Upper lobe of right lung (tissue), 1 donor: ENCODE data around the gene ZCCHC24. TPM values are rescaled to one million over a fixed set of nuclear protein-coding genes. Genes with fewer than 3 reads are reported as not detected.

Experiments used
- ATAC-seq: fragments of 200-7000 bp; cut with Tn5 transposase; one replicate; pipeline ENCODE4 v1.9.1; 2020; ENCODE audit warnings: mild to moderate bottlenecking, moderate library complexity
- DNase-seq: peaks from one replicate; pipeline ENCODE4 v3.0.0-alpha.2; 2020
- H3K27ac ChIP-seq: fragments of 200-600 bp; one replicate; pipeline ENCODE4 v1.8.0; 2022
- H3K27me3 ChIP-seq: fragments of 200-600 bp; one replicate; pipeline ENCODE4 v1.8.0; 2022; ENCODE audit warnings: mild to moderate bottlenecking
- H3K36me3 ChIP-seq: fragments of 200-600 bp; one replicate; pipeline ENCODE4 v1.8.0; 2022
- H3K4me1 ChIP-seq: fragments of 200-600 bp; one replicate; pipeline ENCODE4 v1.8.0; 2022
- H3K4me3 ChIP-seq: fragments of 200-600 bp; one replicate; pipeline ENCODE4 v1.8.0; 2022; ENCODE audit warnings: mild to moderate bottlenecking
- H3K9me3 ChIP-seq: fragments of 200-600 bp; one replicate; pipeline ENCODE4 v1.8.0; 2022
- intact Hi-C: fragments of 100-400 bp; cut with DNase I; formaldehyde crosslinking; loops from one replicate; pipeline ENCODE4 v1.11.0; 2022
- total RNA-seq: library from RNA; stranded (reverse); fragmentation: NEBNext Ultra II Directional; extraction: Animal tissue kit (Norgen Biotek cat#: 25700); gene quantifications from one replicate; pipeline ENCODE4 v1.2.1, GENCODE V29; 2021
- TF ChIP-seq, protein P1 (sequence below): fragments of 200-600 bp; IDR thresholded peaks from one replicate; pipeline ENCODE4 v1.8.0; 2022; ENCODE audit warnings: antibody characterized with exemption
- donor health status: DM: no; HTN: yes; CAD: no; lungs with severe emphysema.

Gene ZCCHC24
- total RNA-seq, 1 donor from 2014 or later, result 32.4 TPM

DNA sequence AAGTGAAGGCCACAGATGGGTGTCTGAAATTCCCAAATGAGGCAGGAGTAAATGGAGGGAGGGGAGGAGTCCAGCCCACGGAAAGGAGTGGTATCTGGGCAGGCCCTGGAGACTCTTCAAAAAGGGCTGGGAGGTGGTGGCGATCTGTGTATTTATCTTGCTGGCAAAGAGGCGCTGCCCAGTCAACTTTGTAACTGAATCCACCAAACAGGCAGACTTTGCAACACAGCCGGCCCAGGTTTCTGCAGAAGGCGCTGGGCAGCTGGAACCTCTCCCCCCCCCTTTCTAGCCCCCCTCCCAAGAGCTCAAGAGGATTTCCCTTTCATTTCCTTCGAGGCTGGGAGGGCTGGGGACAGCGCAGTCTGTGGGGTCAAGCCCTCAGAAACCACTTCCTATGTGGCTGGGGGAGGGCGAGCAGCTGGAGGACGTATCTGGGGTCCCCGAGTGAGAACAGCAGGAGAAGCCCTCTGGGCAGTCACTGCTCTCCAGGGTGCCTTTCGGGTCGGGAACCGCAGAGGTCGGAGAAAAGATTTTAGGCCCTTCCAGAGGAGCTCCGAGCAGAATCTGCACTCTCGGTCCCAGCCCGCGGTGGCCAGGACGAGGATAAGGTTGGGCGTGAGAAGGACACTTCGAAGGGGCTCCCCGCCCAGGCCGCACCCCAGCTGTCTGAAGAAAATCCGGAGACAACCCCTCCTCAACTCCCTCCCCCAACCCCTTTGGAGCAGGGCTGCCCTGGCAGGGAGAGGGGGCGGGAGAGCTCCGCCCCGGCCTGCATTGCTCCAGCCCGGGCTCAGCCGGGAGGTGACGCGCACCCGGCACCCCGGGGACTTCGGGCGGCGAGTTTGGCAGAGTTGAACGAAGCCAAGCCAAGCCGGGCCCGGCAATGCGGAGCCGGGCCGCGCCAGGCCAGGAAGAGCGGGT is 965 bp downstream of the ZCCHC24 start:
- Histone ChIP-seq H3K27me3 (no peaks in the 10 kb centered on the region), H3K27ac (peak overlapping the region; percentile 88), H3K36me3 (no peaks in the 10 kb centered on the region), H3K4me3 (peak overlapping the region; percentile 86), H3K9me3 (no peaks in the 10 kb centered on the region), H3K4me1 (peaks cover 17% of the 10 kb centered on the region)
- DNase-seq, result peak; percentile 85
- intact Hi-C loops, result no loop called here
- TF ChIP-seq, protein P1, sequence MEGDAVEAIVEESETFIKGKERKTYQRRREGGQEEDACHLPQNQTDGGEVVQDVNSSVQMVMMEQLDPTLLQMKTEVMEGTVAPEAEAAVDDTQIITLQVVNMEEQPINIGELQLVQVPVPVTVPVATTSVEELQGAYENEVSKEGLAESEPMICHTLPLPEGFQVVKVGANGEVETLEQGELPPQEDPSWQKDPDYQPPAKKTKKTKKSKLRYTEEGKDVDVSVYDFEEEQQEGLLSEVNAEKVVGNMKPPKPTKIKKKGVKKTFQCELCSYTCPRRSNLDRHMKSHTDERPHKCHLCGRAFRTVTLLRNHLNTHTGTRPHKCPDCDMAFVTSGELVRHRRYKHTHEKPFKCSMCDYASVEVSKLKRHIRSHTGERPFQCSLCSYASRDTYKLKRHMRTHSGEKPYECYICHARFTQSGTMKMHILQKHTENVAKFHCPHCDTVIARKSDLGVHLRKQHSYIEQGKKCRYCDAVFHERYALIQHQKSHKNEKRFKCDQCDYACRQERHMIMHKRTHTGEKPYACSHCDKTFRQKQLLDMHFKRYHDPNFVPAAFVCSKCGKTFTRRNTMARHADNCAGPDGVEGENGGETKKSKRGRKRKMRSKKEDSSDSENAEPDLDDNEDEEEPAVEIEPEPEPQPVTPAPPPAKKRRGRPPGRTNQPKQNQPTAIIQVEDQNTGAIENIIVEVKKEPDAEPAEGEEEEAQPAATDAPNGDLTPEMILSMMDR, result no peak
- peak; percentile 53 for ATAC-seq

DNA sequence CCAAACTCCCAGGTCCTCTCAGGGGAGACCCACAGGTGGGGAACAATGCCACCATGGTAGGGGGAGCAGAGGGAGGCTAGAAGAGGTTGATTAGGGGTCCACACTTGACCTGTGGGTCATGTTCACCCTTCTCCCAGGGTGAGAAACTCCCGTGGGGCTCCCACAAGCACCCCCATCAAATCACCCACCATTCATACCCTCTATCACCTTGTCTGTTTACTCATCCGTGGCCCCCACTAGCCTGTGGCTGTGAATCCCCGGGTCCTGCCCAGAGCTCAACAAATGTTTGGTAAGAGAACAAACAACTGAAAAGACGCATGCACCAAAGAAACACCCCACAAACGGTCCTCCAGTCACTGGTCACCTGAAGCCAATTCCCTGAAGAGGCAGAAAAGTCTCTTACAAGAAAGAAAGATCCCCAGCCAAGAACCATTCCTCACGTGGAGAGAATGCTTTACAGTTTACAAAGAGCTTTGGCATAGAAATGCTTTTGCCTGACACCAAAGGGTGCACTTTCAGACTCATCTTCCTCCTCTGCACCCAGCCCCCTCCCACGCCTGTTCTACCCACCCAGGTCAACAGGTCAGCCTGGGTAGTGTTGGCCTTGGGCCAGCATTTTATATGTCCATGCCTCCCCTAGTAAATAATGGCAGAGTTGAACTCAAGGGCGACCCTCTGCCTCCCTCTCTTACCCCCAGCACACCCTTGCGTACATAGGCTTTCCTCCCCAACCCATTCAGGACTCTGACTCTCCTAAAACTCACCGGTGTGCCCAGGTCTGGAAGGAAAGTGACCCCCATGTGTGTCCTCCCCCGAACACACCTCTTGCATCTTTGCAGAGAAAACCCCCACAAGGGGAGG is 1.9 kb downstream of the ZCCHC24 start:
- intact Hi-C loops, result no loop called here
- TF ChIP-seq, protein P1, result no peak
- no peak for ATAC-seq
- Histone ChIP-seq H3K36me3 (no peaks in the 10 kb centered on the region), H3K27me3 (no peaks in the 10 kb centered on the region), H3K4me3 (peak overlapping the region; percentile 86), H3K27ac (peak overlapping the region; percentile 88), H3K9me3 (no peaks in the 10 kb centered on the region), H3K4me1 (peaks cover 17% of the 10 kb centered on the region)
- DNase-seq, result peak; percentile 54

DNA sequence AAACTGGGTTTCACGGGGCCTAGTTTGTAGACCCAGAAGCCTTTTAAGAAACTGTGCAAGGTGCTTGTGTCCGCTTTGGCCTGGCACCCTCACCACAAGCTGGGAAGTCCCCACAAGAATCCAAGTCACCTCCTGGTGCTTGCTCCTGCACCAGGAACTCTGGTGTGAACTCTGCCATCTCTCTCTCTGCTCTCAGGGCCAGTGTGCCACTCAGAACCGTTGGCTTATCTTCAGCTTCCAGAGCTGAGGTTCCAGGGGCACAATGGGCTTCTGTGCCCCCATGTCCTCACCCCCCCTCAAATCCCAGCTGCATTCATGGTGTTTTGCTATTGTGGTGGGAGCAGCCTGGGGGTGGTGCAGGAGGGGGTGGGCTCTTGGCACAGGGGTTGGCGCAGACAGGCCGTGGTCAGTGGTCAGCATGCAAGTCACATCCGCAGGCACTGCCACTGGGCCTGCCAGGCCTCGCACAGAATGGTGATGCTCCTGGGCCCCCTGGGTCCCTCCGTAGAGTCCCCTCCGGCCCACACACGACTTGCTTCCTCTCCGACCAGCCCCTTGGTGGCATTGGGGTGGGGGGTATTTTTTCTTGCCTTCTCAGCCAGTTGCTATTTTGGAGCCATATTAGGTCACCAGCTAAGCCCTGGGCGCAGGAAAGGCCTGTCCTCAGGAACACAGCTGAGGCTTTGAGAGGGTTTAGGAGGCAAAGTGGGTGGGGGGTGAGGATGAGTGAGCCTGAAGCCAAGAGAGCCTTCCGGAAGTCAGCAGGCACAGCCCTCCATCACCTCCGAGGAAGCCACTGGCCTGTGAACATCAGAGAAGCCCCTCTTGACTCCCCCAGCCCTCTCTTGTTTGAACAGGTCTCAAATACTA is 3.0 kb downstream of the ZCCHC24 start:
- no peaks in the 10 kb centered on the region for H3K9me3 ChIP-seq
- intact Hi-C loops, result no loop called here
- peak overlapping the region; percentile 3 for H3K27ac ChIP-seq
- H3K36me3 ChIP-seq, result no peaks in the 10 kb centered on the region
- H3K27me3 ChIP-seq, result no peaks in the 10 kb centered on the region
- H3K4me1 ChIP-seq, result peaks cover 22% of the 10 kb centered on the region
- TF ChIP-seq, protein P1, result no peak
- peak overlapping the region; percentile 86 for H3K4me3 ChIP-seq
- peak; percentile 63 for DNase-seq
- no peak for ATAC-seq

DNA sequence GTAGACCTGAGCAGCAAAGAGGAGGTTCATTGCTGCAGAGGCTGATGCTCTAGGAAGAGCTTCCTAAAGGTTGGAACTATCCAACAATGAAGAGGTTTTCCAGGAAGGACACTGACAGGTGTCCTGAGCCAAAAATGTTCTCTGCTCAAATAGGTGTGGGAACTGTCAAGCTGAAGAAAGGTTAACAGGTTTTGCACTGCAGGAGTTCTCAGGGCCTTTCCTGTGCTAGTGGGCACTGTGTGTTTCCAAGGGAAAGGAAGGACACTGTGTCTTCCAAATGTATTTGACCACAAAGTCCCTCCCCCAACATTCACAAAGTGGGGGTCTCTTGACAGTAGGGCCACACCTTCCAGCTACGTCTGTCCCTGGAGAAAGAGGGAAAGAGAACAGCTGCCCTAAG is 4.0 kb downstream of the ZCCHC24 start:
- intact Hi-C loops, result no loop called here
- H3K4me3 ChIP-seq, result no peak overlapping the region

More for the DNA sequence above, 4.0 kb downstream of the ZCCHC24 start:
- no peaks in the 10 kb centered on the region for H3K36me3 ChIP-seq
- H3K4me1 ChIP-seq, result peaks cover 28% of the 10 kb centered on the region
- TF ChIP-seq, protein P1, result no peak
- H3K27me3 ChIP-seq, result no peaks in the 10 kb centered on the region
- ATAC-seq (no peak), DNase-seq (no peak)
- H3K9me3 ChIP-seq, result no peaks in the 10 kb centered on the region
- no peak overlapping the region for H3K27ac ChIP-seq
